Endothelial cell of umbilical vein (primary cell): ENCODE data around the gene PLBD2. TPM values are rescaled to one million over a fixed set of nuclear protein-coding genes. Genes with fewer than 3 reads are reported as not detected.

Experiments used
- BruUV-seq: library from RNA; stranded (reverse); fragments of 400-500 nt; replicated peaks from 2 replicates; lab custom pipeline; 2021; lab: Mats Ljungman, UMichigan
- CTCF ChIA-PET: fragments of 300-600, 350-600 bp; sonication (Branson Sonifier 250); formaldehyde crosslinking; loops from one replicate; lab custom pipeline; 2021; ENCODE audit warnings: antibody characterized with exemption, inconsistent platforms; lab: Charles Lee
- POLR2A ChIA-PET: fragments of 300-600, 350-600 bp; sonication (Branson Sonifier 250); formaldehyde crosslinking; loops from one replicate; lab custom pipeline; 2021; ENCODE audit warnings: antibody characterized with exemption, inconsistent platforms; lab: Charles Lee
- DNase-seq: peaks from one replicate; pipeline ENCODE4 v3.0.0-alpha.2; 2011; ENCODE audit warnings: low read depth, low spot score
- FAIRE-seq: peaks from 2 replicates; lab custom pipeline; 2011; peaks lifted over from hg19 to GRCh38; lab: Jason Lieb, UNC
- H2AFZ ChIP-seq: 2 replicates; pipeline ENCODE4 v1.6.0; 2012; ENCODE audit warnings: low read depth, low read length, control low read depth, inconsistent platforms
- H3K27ac ChIP-seq: 2 replicates; pipeline ENCODE4 v1.5.1; 2011; ENCODE audit warnings: low read depth, mild to moderate bottlenecking, control low read depth, low read length, moderate library complexity; ENCODE audit not compliant: insufficient read depth
- H3K27me3 ChIP-seq, 2 experiments: 2 replicates each; pipeline versions ENCODE4 v1.6.0 to v1.6.1; 2011; ENCODE audit warnings: low read length in 2 of 2, mixed read lengths in 1 of 2; ENCODE audit not compliant: control insufficient read depth in 2 of 2, insufficient read depth in 2 of 2
- H3K36me3 ChIP-seq, 2 experiments: 2 replicates in 1 of 2; 3 replicates in 1 of 2; pipeline ENCODE4 v1.5.1; 2011; ENCODE audit warnings: low read length in 2 of 2, mild to moderate bottlenecking in 1 of 2, moderate library complexity in 1 of 2; ENCODE audit not compliant: control insufficient read depth in 2 of 2, insufficient read depth in 2 of 2; ENCODE audit errors: extremely low read depth in 1 of 2
- H3K4me1 ChIP-seq: 3 replicates; pipeline ENCODE4 v1.5.1; 2011; ENCODE audit warnings: mild to moderate bottlenecking, low read length; ENCODE audit not compliant: control insufficient read depth, insufficient read depth; ENCODE audit errors: extremely low read depth
- H3K4me2 ChIP-seq: 2 replicates; pipeline ENCODE4 v1.6.1; 2011; ENCODE audit warnings: low read length, control low read depth, mixed read lengths; ENCODE audit not compliant: insufficient read depth
- H3K4me3 ChIP-seq, 3 experiments: fragments of 200-600 bp in 1 of 3; sonication (generic), shearing (Covaris generic) in 1 of 3; replicated peaks in 1 of 3; 2 replicates each; pipeline ENCODE4 v1.5.1; 2011 to 2016; ENCODE audit warnings: control low read depth in 3 of 3, low read length in 3 of 3, mild to moderate bottlenecking in 2 of 3, inconsistent platforms in 1 of 3, low read depth in 1 of 3, moderate library complexity in 1 of 3; ENCODE audit not compliant: insufficient read depth in 1 of 3
- H3K79me2 ChIP-seq: 2 replicates; pipeline ENCODE4 v1.6.0; 2012; ENCODE audit warnings: low read length, inconsistent platforms; ENCODE audit not compliant: control insufficient read depth, insufficient read depth
- H3K9ac ChIP-seq: replicated peaks from 2 replicates; pipeline ENCODE3; 2011; ENCODE audit warnings: low read length, control low read depth; ENCODE audit not compliant: insufficient read depth; ENCODE audit errors: extremely low read depth
- H3K9me1 ChIP-seq: replicated peaks from 3 replicates; pipeline ENCODE4 v1.6.0; 2011; ENCODE audit warnings: mild to moderate bottlenecking, low read length; ENCODE audit not compliant: control insufficient read depth, insufficient read depth; ENCODE audit errors: extremely low read depth
- H3K9me3 ChIP-seq: replicated peaks from 2 replicates; pipeline ENCODE4 v1.5.1; 2012; ENCODE audit warnings: low read length, inconsistent platforms; ENCODE audit not compliant: control insufficient read depth, insufficient read depth
- H4K20me1 ChIP-seq: replicated peaks from 2 replicates; pipeline ENCODE3; 2011; ENCODE audit warnings: mild to moderate bottlenecking, low read length; ENCODE audit not compliant: control insufficient read depth, insufficient read depth; ENCODE audit errors: extremely low read depth
- CTCF ChIP-seq, 2 donors: IDR thresholded peaks; 1 replicate in 1 of 2; 2 replicates in 1 of 2; pipeline ENCODE4 v1.5.1; 2011; ENCODE audit warnings: low read length in 2 of 2, mild to moderate bottlenecking in 2 of 2, moderate library complexity in 2 of 2, control low read depth in 1 of 2, inconsistent platforms in 1 of 2, low read depth in 1 of 2; ENCODE audit not compliant: insufficient read depth in 1 of 2; ENCODE audit errors: extremely low read depth in 1 of 2
- EZH2 ChIP-seq: IDR thresholded peaks from 2 replicates; pipeline ENCODE4 v1.6.1; 2012; ENCODE audit warnings: borderline replicate concordance, low read depth, mild to moderate bottlenecking, moderate library complexity, low read length, inconsistent platforms; ENCODE audit not compliant: severe bottlenecking
- FOS ChIP-seq: IDR thresholded peaks from 2 replicates; pipeline ENCODE4 v1.6.1; 2011; ENCODE audit warnings: mild to moderate bottlenecking, low read length, moderate library complexity, borderline replicate concordance; ENCODE audit not compliant: insufficient read depth
- GATA2 ChIP-seq: IDR thresholded peaks from 2 replicates; pipeline ENCODE4 v1.7.0; 2011; ENCODE audit warnings: low read depth, mild to moderate bottlenecking, moderate library complexity, mixed read lengths, low read length; ENCODE audit not compliant: insufficient read length, insufficient read depth
- JUN ChIP-seq: IDR thresholded peaks from 2 replicates; pipeline ENCODE4 v1.6.1; 2011; ENCODE audit warnings: borderline replicate concordance, low read depth; ENCODE audit not compliant: insufficient read length, insufficient read depth
- MAX ChIP-seq: IDR thresholded peaks from 2 replicates; pipeline ENCODE4 v1.6.1; 2011; ENCODE audit not compliant: insufficient read depth, insufficient read length
- MYC ChIP-seq: IDR thresholded peaks from one replicate; pipeline ENCODE4 v1.6.1; 2011; ENCODE audit warnings: mild to moderate bottlenecking, low read depth, low read length
- POLR2A ChIP-seq: IDR thresholded peaks from 2 replicates; pipeline ENCODE4 v1.6.1; 2012; ENCODE audit warnings: low read depth, mild to moderate bottlenecking, control low read depth, low read length
- POLR2AphosphoS5 ChIP-seq: IDR thresholded peaks from 2 replicates; pipeline ENCODE4 v1.6.1; 2012; ENCODE audit warnings: low read depth, mild to moderate bottlenecking, control low read depth, low read length, moderate library complexity; ENCODE audit not compliant: insufficient read depth
- dilution Hi-C: fragments of 300-500 bp; cut with MboI; formaldehyde crosslinking; loops from one replicate; pipeline ENCODE4 v1.15.0; 2019; ENCODE audit warnings: low sequenced_read_pairs; ENCODE audit not compliant: extremely low pct_ligation_motif_present
- intact Hi-C: fragments of 100-400 bp; cut with micrococcal nuclease; formaldehyde crosslinking; loops from one replicate; pipeline ENCODE4 v1.10.0; 2022
- polyA plus RNA-seq, 4 experiments: library from polyadenylated mRNA; depleted of rRNA in 3 of 4; stranded (reverse) in 3 of 4; unstranded in 1 of 4; fragments of >200 nt; gene quantifications; 2 replicates each; pipeline versions ENCODE4 v1.2.1 to v1.2.3, GENCODE V29; 2011 to 2012; ENCODE audit warnings: missing spikeins in 1 of 4
- total RNA-seq: library from RNA; stranded (reverse); gene quantifications from 2 replicates; pipeline ENCODE4 v1.2.3, GENCODE V29; 2021

Gene PLBD2
- total and polyA plus RNA-seq, 2 donors (not counting 3 experiments of a cell fraction or from before 2014, with no cell fraction given) = 24.4 to 46.8 TPM

- no TSS peak for BruUV-seq
- Histone ChIP-seq H3K9me1 (no peaks in the 10 kb centered on the region), H3K9me3 (no peaks in the 10 kb centered on the region), H3K4me3 (no peak overlapping the region), H3K27me3 (no peaks in the 10 kb centered on the region), H3K9ac (no peak overlapping the region), H3K27ac (no peak overlapping the region), H3K79me2 (peaks cover 2% of the 10 kb centered on the region), H2AFZ (no peak overlapping the region), H3K4me2 (no peak overlapping the region), H3K36me3 (no peaks in the 10 kb centered on the region), H4K20me1 (no peaks in the 10 kb centered on the region), H3K4me1 (no peaks in the 10 kb centered on the region)
- POLR2A ChIA-PET = no interaction called here
- TF ChIP-seq GATA2 (no peak), FOS (no peak), POLR2A (no peak), MYC (no peak), CTCF (IDR thresholded peaks at IDR 0.05; ENCODE audit: extremely low read depth in 1 of 2, insufficient read depth in 1 of 2, low read depth in 1 of 2, low read length in 2 of 2) (no peak), EZH2 (no peak), JUN (no peak), POLR2AphosphoS5 (no peak), MAX (no peak)
- intact Hi-C loops (no loop called here), dilution Hi-C loops (no loop called here)
- DNase-seq (no peak), FAIRE-seq (no peak)
- CTCF ChIA-PET = interaction anchor here (1.0 to 1.5 kb wide), 2 partner anchors 61 kb away, joined by 4 read pairs; no protein-coding TSS in a partner anchor
Observed at GRCh38 chr12:113364698-113365097, 6.3 kb downstream of the PLBD2 start.
